LNCAP (cell line): ENCODE measurements around the gene PEX14.

ENCODE experiments used
- CTCF ChIP-seq: fragments of 450-650 bp; IDR thresholded peaks from 2 replicates; pipeline ENCODE4 v1.5.1; 2017; ENCODE audit warnings: mild to moderate bottlenecking

Gene PEX14

GRCh38 chr1:10639775-10640578 is 165.2 kb downstream of the PEX14 start:
- TF ChIP-seq CTCF: no peak

GRCh38 chr1:10640843-10641553 is 166.2 kb downstream of the PEX14 start:
- no peak for TF ChIP-seq CTCF

GRCh38 chr1:10641976-10642375 is 167.2 kb downstream of the PEX14 start:
- no peak for TF ChIP-seq CTCF

- TF ChIP-seq CTCF: no peak
Measured at GRCh38 chr1:10642403-10643080, 167.8 kb downstream of the PEX14 start.

- no peak for TF ChIP-seq CTCF
Measured at GRCh38 chr1:10643607-10644306, 169.0 kb downstream of the PEX14 start.

- TF ChIP-seq CTCF: no peak
Measured at GRCh38 chr1:10644307-10645128, 169.8 kb downstream of the PEX14 start.
